WI38 (cell line): ENCODE data around the gene RBMS3.

Experiments
- H3K4me3 ChIP-seq: 2 replicates; pipeline ENCODE4 v1.5.1; 2011; ENCODE audit warnings: low read depth, mild to moderate bottlenecking, control low read depth, low read length
- TF ChIP-seq, protein P1 (sequence below): IDR thresholded peaks from 2 replicates; pipeline ENCODE4 v1.5.1; 2012; ENCODE audit warnings: low read depth, mild to moderate bottlenecking, control low read depth, low read length

Gene RBMS3

DNA sequence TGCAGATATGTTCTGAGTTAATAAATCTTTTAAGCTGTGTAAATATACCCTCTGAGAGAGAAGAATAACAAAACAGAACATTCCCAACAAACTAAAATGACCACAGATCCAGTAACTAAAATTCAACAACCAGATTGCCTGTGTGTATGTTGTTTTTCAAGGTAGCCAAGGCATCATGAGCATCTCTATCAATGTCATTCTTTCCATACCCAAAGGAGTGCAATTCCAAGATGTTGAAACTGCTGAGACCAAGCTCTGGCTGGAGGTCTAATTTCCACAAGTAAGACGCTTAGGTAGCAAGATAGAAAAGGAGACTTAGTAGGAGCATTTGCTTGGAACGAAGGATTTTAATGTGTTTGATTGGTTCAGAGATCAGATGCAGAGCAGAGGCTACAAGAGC lies 276.3 kb downstream of the RBMS3 start:
- TF ChIP-seq, protein P1, sequence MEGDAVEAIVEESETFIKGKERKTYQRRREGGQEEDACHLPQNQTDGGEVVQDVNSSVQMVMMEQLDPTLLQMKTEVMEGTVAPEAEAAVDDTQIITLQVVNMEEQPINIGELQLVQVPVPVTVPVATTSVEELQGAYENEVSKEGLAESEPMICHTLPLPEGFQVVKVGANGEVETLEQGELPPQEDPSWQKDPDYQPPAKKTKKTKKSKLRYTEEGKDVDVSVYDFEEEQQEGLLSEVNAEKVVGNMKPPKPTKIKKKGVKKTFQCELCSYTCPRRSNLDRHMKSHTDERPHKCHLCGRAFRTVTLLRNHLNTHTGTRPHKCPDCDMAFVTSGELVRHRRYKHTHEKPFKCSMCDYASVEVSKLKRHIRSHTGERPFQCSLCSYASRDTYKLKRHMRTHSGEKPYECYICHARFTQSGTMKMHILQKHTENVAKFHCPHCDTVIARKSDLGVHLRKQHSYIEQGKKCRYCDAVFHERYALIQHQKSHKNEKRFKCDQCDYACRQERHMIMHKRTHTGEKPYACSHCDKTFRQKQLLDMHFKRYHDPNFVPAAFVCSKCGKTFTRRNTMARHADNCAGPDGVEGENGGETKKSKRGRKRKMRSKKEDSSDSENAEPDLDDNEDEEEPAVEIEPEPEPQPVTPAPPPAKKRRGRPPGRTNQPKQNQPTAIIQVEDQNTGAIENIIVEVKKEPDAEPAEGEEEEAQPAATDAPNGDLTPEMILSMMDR = no peak

DNA sequence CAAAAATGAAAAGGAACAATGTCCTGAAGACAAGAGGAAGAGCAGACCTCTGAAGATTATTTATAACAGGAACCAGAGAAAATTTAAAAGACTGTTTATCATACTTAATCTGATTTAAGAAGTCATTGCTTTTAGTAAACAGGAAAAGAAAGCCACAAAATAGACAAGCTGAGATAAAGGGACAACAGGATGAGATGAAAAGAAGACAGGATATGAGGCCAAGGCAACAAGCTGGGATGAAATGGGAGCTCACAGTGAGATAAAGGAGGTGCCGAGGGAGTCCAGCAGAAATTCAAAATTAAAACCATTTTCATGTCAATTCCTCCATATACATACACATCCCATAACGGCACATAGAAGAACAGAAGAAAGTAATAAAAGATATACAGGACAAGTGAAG lies 277.0 kb downstream of the RBMS3 start:
- TF ChIP-seq, protein P1 = no peak
- no peak overlapping the region for H3K4me3 ChIP-seq

More for the DNA sequence above, 276.3 kb downstream of the RBMS3 start:
- no peak overlapping the region for H3K4me3 ChIP-seq

DNA sequence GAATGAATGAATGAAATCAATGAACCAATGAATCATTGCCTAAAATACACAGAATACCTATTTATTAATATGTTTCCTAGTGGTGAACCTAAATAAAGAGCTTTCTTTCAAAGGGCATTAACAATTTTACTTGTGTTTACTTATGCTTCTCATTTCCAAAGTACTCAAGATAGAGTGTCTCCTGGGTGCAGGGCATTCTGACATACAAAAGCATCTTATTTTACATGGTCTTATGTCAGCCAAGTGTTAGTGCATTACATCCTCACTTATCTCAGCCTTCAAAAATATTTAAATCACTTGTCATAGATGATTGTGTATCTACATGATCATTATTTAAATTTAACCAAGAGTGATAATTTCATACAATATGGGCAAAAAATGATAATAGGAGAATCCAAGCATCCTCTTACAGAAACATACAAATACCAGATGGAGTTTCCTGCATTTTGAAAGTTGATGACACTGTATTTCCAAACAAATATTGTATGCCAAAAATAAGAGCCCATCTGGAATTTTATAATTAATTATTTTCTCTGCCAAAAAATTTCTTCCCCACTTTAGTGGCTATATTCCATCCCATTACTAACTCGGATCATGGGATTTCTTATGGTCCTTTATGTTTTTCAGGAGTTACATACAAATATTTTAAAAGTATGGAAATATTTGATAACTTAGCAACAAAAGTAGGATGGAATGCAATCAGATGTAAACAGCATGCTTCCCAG lies 279.0 kb downstream of the RBMS3 start:
- TF ChIP-seq, protein P1 = no peak

DNA sequence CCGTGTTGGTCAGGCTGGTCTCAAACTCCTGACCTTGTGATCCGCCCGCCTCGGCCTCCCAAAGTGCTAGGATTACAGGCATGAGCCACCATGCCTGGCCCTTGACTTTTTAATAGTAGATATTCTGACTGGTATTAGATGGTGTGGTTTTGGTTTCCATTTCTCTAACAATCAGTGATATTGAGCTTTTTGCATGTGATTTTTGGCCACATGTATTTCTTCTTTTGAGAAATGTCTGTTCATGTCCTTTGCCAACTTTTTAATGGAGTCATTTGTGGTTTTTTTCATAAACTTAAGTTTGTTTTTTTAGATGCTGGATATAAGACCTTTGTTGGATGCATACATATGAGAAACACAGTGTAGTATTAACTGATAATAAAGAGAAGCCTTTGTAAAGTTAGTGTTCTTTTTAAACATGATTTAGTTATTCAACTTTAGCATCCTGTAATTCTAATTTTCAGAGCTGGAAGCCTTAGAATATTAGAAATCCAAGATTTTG lies 280.8 kb downstream of the RBMS3 start:
- TF ChIP-seq, protein P1 = no peak
- H3K4me3 ChIP-seq = no peak overlapping the region

More for the DNA sequence above, 279.0 kb downstream of the RBMS3 start:
- H3K4me3 ChIP-seq = no peak overlapping the region

DNA sequence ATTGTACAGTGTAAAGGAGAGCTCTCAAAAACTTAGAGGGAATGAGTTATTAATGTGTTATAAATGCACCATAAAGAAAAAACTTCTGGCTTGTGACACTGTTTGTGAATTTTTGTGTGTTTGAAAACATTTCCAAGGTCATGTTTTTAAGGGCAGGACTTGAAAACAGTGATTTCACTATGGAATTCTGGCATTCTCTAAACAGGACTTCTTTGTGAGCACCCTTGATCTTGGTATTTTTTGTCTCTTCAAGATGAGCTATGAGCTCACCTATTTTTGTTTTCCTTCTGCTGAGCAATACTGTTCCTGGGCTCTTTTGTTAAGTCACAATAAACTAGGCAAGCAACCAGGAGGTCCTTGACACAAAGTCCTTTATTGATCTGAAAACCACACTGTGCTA lies 284.4 kb downstream of the RBMS3 start:
- TF ChIP-seq, protein P1 = no peak
- H3K4me3 ChIP-seq = no peak overlapping the region

DNA sequence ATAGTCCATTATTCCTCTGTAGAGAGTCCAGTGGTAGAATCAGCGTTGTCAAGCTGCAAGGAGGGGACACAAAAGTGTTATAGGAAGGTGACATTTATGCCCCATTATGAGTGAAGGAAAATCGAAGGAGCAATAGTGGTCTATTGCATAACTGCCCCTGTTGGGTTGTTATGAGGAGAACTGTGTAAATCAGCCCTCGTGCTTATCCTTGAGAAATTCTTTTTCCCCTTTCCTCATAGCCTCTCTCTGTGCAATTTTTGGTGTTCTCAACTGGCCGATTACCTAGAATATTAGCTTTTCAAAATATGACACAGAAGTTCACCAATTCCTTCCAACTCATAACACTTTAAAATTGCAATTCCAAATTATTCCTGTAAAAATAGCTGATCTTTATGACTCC lies 286.6 kb downstream of the RBMS3 start:
- H3K4me3 ChIP-seq = no peak overlapping the region
- TF ChIP-seq, protein P1 = no peak

DNA sequence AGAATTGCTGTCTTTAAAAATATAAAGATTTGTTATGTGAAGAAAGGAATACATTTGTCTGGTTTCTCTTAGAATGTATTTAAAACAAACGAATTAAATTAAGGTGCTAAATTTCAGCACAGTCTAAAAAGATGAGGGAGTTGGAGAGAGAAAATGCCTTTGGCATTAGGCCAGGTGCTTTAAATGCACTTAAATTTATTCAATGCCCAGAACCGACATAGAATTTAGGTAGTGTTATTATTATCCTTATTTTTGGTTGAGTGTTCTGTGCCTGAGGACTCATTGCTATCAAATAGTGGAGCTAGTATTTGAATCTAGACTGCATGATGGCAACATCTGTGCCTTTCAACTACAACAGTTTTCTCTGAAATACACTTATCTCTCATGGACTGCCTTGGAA lies 287.5 kb downstream of the RBMS3 start:
- TF ChIP-seq, protein P1 = no peak
- no peak overlapping the region for H3K4me3 ChIP-seq
